Skeletal muscle tissue (tissue), 4 donors: Measurements from ENCODE around the gene CUL7. TPM values are rescaled to one million over a fixed set of nuclear protein-coding genes. Genes with fewer than 3 reads are reported as not detected.

Source experiments
- H3K27ac ChIP-seq: one replicate; pipeline ENCODE4 v1.7.0; 2013; ENCODE audit warnings: mild to moderate bottlenecking, low read depth, low read length, inconsistent platforms
- H3K27me3 ChIP-seq, 3 donors: one replicate each; pipeline ENCODE4 v1.7.0; 2013; ENCODE audit warnings: low read length in 3 of 3; ENCODE audit not compliant: control insufficient read depth in 3 of 3, insufficient read depth in 3 of 3
- H3K36me3 ChIP-seq, 3 donors: one replicate each; pipeline ENCODE4 v1.7.0; 2013; ENCODE audit warnings: low read length in 3 of 3; ENCODE audit not compliant: control insufficient read depth in 3 of 3, insufficient read depth in 3 of 3
- H3K4me1 ChIP-seq, 3 donors: one replicate each; pipeline ENCODE4 v1.7.0; 2013; ENCODE audit warnings: low read length in 3 of 3, mild to moderate bottlenecking in 3 of 3; ENCODE audit not compliant: control insufficient read depth in 3 of 3, insufficient read depth in 3 of 3
- H3K4me3 ChIP-seq, 3 donors: one replicate each; pipeline ENCODE4 v1.7.0; 2013; ENCODE audit warnings: low read length in 3 of 3
- H3K9ac ChIP-seq, 3 donors: one replicate each; pipeline ENCODE4 v1.7.0; 2013; ENCODE audit warnings: low read length in 3 of 3, mild to moderate bottlenecking in 3 of 3, moderate library complexity in 2 of 3, low read depth in 1 of 3
- H3K9me3 ChIP-seq, 3 donors: one replicate each; pipeline ENCODE4 v1.7.0; 2013; ENCODE audit warnings: low read length in 3 of 3; ENCODE audit not compliant: control insufficient read depth in 3 of 3
- total RNA-seq: library from RNA; depleted of rRNA; stranded (reverse); fragments of >200 nt; gene quantifications from one replicate; pipeline ENCODE4 v1.2.3, GENCODE V29; 2014
- donor health status: Osteomylitis.

The CUL7 gene
- total RNA-seq, 1 donor from 2014 or later: 27.1 TPM

DNA sequence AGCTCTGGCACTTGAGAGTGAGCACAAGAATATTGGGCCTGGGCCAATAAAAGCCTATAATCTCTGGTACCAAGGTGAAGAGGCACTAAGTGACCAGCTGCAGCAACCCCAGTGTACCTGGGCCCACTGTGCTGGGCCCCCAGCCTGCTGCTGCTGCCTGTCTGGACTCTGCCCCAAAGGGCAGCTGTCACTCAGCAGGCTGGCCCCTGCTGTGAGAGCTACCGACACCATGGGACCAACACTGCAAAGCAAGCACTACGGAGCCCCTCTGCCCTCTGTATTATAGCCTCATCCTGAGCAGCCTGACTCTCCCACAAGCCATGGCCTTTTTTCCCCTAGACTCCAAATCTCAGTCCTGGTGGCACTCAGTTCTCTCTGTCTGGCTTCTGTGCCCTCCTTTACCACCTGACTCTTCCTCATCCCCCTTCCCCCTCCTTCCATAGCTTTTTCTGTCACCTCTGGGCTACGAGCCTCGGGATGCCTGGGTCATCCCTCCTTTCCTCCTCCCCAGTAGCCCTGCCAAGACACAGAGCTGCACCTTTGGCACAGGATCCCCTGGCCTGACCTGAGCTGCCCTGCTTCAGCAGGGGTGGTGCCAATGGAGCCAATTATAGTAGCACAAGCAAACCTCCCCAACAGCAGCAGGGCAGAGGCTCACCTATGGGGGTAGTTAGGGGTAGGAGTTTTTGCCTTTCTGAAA, 18.0 kb downstream of the CUL7 start:
- Histone ChIP-seq H3K36me3 (peaks cover 24 to 46% (median 43%) of the 10 kb centered on the region in 3 donors), H3K27ac (peak overlapping the region; percentile 89), H3K9ac (peak overlapping the region; percentile 15 to 81 (median 62)), H3K9me3 (no peaks in the 10 kb centered on the region), H3K4me3 (peak overlapping the region in 2 of 3 donors; percentile 41 to 52), H3K27me3 (no peaks in the 10 kb centered on the region), H3K4me1 (peaks cover 30 to 40% (median 33%) of the 10 kb centered on the region in 3 donors)

- no peak overlapping the region for H3K4me3 ChIP-seq
- H3K27me3 ChIP-seq: no peaks in the 10 kb centered on the region
- peaks cover 32 to 49% (median 44%) of the 10 kb centered on the region in 3 donors for H3K36me3 ChIP-seq
- peaks cover 33 to 37% (median 36%) of the 10 kb centered on the region in 3 donors for H3K4me1 ChIP-seq
- H3K9me3 ChIP-seq: no peaks in the 10 kb centered on the region
- peak overlapping the region in 1 of 3 donors; percentile 62 for H3K9ac ChIP-seq
- no peak overlapping the region for H3K27ac ChIP-seq
Observed at GRCh38 chr6:43034190-43034525, 19.5 kb downstream of the CUL7 start.

DNA sequence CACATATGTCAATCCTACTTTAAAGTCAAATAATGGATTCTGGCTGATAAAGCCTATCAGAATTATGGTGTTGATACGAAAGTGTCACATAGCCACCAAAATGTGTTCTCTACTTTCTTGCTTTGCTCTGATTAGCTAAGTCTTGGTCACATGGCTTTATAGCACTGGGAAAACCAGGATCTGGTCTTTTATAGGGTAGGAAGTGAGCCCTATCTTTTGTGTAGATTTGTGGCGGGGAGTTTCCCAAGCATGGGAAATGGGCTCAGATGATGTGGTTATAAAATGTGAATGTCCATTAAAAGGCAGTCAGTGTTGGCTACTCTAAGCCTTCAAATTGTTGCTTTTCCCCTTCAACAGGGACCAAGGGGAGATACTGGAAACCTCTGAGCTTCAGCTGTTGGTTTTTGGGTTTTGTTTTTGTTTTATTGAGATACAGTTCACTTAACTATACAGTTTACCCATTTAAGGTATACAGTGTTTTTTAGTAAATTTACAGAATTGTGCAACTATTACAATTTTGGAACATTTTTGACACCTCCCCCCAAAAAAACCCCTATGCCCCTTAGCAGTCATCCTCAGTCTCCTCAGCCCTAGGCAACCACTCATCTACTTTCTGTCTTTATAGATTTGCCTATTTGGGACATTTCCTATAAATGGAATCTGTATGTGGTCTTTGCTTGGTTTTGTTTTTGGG, 20.0 kb downstream of the CUL7 start:
- no peaks in the 10 kb centered on the region for H3K27me3 ChIP-seq
- H3K36me3 ChIP-seq: peaks cover 34 to 49% (median 46%) of the 10 kb centered on the region in 3 donors
- H3K4me1 ChIP-seq: peaks cover 32 to 33% (median 33%) of the 10 kb centered on the region in 3 donors
- H3K27ac ChIP-seq: no peak overlapping the region
- no peak overlapping the region for H3K4me3 ChIP-seq
- H3K9ac ChIP-seq: peak overlapping the region in 1 of 3 donors; percentile 62
- no peaks in the 10 kb centered on the region for H3K9me3 ChIP-seq

GRCh38 chr6:43032326-43032725, 21.3 kb downstream of the CUL7 start:
- Histone ChIP-seq H3K9me3 (no peaks in the 10 kb centered on the region), H3K9ac (no peak overlapping the region), H3K27me3 (no peaks in the 10 kb centered on the region), H3K4me3 (no peak overlapping the region), H3K4me1 (peaks cover 23 to 31% (median 28%) of the 10 kb centered on the region in 3 donors), H3K36me3 (peaks cover 36 to 46% (median 39%) of the 10 kb centered on the region in 3 donors), H3K27ac (no peak overlapping the region)

DNA sequence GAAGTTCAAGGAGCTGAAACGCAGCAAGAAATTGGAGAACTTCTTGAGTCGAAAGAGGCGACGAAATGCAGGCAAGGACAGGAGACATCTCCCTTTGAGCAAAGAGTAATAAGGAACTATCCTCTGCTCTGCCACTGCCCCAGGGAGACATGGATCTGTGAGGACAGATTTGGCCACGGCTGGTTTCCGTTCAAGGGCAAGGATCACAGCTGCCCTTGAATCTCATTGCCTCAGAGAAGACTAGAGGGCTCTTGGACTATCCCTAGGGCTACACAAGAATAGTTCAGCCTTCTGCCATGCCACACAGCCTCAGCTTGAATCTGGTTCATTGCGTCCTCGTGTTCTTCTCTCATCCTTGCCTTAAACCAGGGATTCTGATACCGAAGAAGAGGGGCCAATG, 24.5 kb downstream of the CUL7 start:
- Histone ChIP-seq H3K4me3 (no peak overlapping the region), H3K9ac (peak overlapping the region in 2 of 3 donors; percentile 28 to 45), H3K36me3 (peaks cover 56 to 60% (median 57%) of the 10 kb centered on the region in 3 donors), H3K27ac (no peak overlapping the region), H3K9me3 (no peaks in the 10 kb centered on the region), H3K4me1 (peaks cover 18 to 37% (median 24%) of the 10 kb centered on the region in 3 donors), H3K27me3 (no peaks in the 10 kb centered on the region)

GRCh38 chr6:43026365-43026764, 27.3 kb downstream of the CUL7 start:
- H3K9ac ChIP-seq: no peak overlapping the region
- peaks cover 49% of the 10 kb centered on the region in 3 donors for H3K36me3 ChIP-seq
- no peak overlapping the region for H3K4me3 ChIP-seq
- no peaks in the 10 kb centered on the region for H3K9me3 ChIP-seq
- peaks cover 26 to 40% (median 27%) of the 10 kb centered on the region in 3 donors for H3K4me1 ChIP-seq
- peak overlapping the region; percentile 36 for H3K27ac ChIP-seq
- H3K27me3 ChIP-seq: no peaks in the 10 kb centered on the region

- H3K4me3 ChIP-seq: no peak overlapping the region
- peak overlapping the region in 1 of 3 donors; percentile 43 for H3K9ac ChIP-seq
- H3K36me3 ChIP-seq: peaks cover 44 to 56% (median 53%) of the 10 kb centered on the region in 3 donors
- no peak overlapping the region for H3K27ac ChIP-seq
- no peaks in the 10 kb centered on the region for H3K27me3 ChIP-seq
- H3K4me1 ChIP-seq: peaks cover 44 to 51% (median 46%) of the 10 kb centered on the region in 3 donors
- H3K9me3 ChIP-seq: no peaks in the 10 kb centered on the region
Observed at GRCh38 chr6:43024436-43024835, 29.2 kb downstream of the CUL7 start.

DNA sequence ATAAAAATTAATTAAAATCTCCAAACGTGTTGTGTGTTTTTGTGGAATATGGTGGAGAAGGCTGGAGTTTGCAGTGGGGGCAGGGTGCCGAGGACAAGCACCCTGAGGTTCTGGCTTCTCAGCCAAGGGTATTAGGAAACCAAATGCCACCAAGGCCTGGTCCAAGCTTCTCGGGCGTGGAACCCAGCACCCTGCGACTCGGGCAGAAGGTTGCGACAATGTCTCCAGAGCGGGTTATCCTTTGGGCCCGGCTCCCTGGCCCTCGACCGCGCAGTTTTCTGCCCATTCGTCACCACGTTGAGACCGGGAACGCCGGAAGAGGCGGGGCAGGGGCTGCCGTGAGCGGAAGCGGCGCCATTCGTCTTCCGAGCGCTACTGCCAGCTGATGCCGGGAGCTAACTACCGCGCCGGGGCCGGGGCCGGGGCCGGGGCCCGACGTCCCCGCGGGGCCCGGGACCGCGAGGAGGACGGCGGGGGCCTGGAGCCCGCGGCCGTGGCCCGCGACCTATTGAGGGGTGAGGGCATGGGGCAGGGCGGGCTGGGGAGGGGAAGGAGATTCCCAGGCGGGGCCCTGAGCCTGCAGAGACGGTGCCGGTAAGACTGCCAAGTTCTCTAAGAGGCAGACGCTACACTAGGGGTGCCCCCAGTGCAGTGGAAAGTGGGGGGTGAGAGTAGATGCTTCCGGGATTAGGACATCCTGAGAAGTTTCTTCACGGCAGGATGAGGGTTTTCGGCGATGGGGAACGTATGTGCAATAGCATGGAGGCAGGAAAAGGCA, 32.2 kb downstream of the CUL7 start, which contains the start of gene RRP36:
TSS of gene RRP36 (plus strand) at position 354 of the 778 bp plus-strand sequence. CDS start at position 386, 32 bp downstream.
- Histone ChIP-seq H3K36me3 (peaks cover 41 to 53% (median 52%) of the 10 kb centered on the region in 3 donors), H3K4me3 (peak within 1 kb of the TSS; percentile 99 to 100 (median 99)), H3K27me3 (no peaks in the 10 kb centered on the region), H3K9me3 (no peaks in the 10 kb centered on the region), H3K27ac (peak within 1 kb of the TSS; percentile 92), H3K4me1 (peaks cover 64 to 68% (median 66%) of the 10 kb centered on the region in 3 donors), H3K9ac (peak within 1 kb of the TSS; percentile 76 to 98 (median 91))

DNA sequence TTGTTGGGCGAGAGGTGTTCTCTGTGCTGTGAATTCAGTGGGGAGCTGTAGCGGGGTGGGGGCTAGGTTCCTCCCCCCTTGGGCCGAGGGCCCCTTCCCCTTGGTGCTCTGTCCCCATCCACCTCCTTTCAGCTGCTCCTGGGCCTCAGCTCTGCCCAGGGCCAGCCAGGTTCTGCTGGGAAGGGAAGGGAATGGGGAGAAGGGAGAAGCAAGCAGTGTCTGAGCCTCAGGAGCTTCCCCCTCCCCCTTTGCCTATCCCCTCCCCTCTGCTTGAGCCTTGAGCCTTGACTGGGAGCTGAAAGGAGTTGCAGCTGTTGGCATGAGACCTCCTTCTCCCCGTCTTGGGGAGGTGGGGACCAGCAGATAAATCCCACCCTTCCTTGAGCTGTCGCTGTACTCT, 32.8 kb downstream of the CUL7 start:
- H3K4me1 ChIP-seq: peaks cover 67 to 70% (median 69%) of the 10 kb centered on the region in 3 donors
- no peaks in the 10 kb centered on the region for H3K27me3 ChIP-seq
- no peaks in the 10 kb centered on the region for H3K9me3 ChIP-seq
- H3K36me3 ChIP-seq: peaks cover 35 to 50% (median 48%) of the 10 kb centered on the region in 3 donors
- peak overlapping the region; percentile 92 for H3K27ac ChIP-seq
- peak overlapping the region; percentile 69 to 99 (median 99) for H3K4me3 ChIP-seq
- peak overlapping the region; percentile 72 to 98 (median 91) for H3K9ac ChIP-seq
